Measurements from ENCODE around the gene LRIG1. TPM values are rescaled to one million over a fixed set of nuclear protein-coding genes. Genes with fewer than 3 reads are reported as not detected.

Gene LRIG1
- total RNA-seq, 1 experiment from 2014 or later: 17.2 TPM

DNA sequence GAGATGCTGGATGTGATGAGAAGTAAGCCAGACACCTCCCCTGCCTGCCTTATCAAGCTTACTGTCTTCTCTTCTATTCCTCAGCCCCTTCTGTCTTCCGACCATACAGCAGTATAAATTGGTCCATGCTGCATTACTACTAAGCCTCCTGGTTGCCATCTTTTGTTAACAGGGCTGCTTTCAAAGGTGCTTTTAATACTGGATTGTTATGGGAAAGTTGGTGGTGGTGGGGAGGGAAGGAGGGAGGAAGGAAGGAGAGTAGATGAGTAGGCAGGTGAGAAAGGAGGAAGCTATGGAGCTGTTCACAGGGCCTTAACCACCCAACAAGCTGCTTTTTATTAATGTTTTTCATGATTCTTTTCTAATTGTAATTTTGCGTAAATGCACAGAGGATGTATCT, 165.2 kb downstream of the LRIG1 start:
- intact Hi-C loops (cut with micrococcal nuclease): no loop called here
- H3K27ac Mint-ChIP-seq (ENCODE audit: low read depth, unreplicated experiment): no peak overlapping the region
- H3K4me3 Mint-ChIP-seq (ENCODE audit: unreplicated experiment): no peak overlapping the region
- CTCF ChIA-PET: interaction anchor here (0.8 kb wide), 1 partner anchor 480 kb away, joined by 4 read pairs; no protein-coding TSS in a partner anchor
- no peaks in the 10 kb centered on the region for H3K4me1 Mint-ChIP-seq (ENCODE audit: insufficient read depth, unreplicated experiment)
- no peak for DNase-seq (ENCODE audit: unreplicated experiment)
- no peaks in the 10 kb centered on the region for H3K9me3 Mint-ChIP-seq (ENCODE audit: unreplicated experiment)
- no peaks in the 10 kb centered on the region for H3K36me3 Mint-ChIP-seq (ENCODE audit: insufficient read depth, unreplicated experiment)
- no TSS peak for BruUV-seq (replicated peaks)
- no peaks in the 10 kb centered on the region for H3K27me3 Mint-ChIP-seq (ENCODE audit: insufficient read depth, unreplicated experiment)
- POLR2A ChIA-PET: no interaction called here
- TF ChIP-seq CTCF (IDR thresholded peaks at IDR 0.05; ENCODE audit: unreplicated experiment): no peak

Measured in MCF 10A (cell line).